ENCODE data around the gene HDHD5.

DNA sequence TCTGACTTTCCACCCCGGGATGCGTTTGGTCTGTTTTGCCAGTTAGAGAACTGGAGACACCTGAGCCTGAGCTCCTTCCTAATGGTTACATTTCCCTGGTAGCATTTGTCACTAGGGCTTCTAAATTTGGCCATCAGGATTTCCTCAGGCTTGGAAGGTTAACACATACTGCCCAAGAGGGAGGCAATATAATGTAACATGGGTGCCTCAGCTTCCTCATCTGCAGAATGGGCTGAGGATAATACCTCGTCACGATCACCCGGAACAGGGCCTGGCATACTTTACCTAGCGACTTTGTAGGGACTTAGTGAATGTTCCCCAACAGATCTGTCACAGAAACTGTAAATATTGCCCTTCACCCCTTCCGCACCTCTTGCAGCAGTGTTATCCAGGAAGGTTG, 63.0 kb downstream of the HDHD5 start:
- no peak for TF ChIP-seq CTCF (conservative IDR thresholded peaks at IDR 0.05 in 1 of 2, IDR thresholded peaks at IDR 0.05 in 1 of 2; ENCODE audit: extremely low read depth in 1 of 2, insufficient read depth in 1 of 2, low read depth in 1 of 2, low read length in 2 of 2)
- TF ChIP-seq EZH2 (IDR thresholded peaks at IDR 0.05; ENCODE audit: borderline replicate concordance, low read length), result no peak

Measured in mammary epithelial cell (primary cell).